Cardiac fibroblast (primary cell): ENCODE results near the gene OSBPL7.

Experiments
- DNase-seq, 2 donors: peaks; one replicate each; pipeline versions ENCODE4 v3.0.0 to v3.0.0-alpha.2; 2010; ENCODE audit warnings: low read depth in 2 of 2
- H3K4me3 ChIP-seq, 2 donors: replicated peaks in 1 of 2; 1 replicate in 1 of 2; 2 replicates in 1 of 2; pipeline ENCODE4 v1.5.1; 2011; ENCODE audit warnings: low read depth in 2 of 2, low read length in 2 of 2, mild to moderate bottlenecking in 2 of 2, moderate library complexity in 1 of 2
- TF ChIP-seq, protein P1 (sequence below): IDR thresholded peaks from one replicate; pipeline ENCODE4 v1.5.1; 2011; ENCODE audit warnings: low read depth, mild to moderate bottlenecking, low read length, inconsistent platforms

OSBPL7 gene

GRCh38 chr17:47806913-47807255, 14.7 kb downstream of the OSBPL7 start:
- H3K4me3 ChIP-seq: no peak overlapping the region
- no peak for DNase-seq
- TF ChIP-seq, protein P1, sequence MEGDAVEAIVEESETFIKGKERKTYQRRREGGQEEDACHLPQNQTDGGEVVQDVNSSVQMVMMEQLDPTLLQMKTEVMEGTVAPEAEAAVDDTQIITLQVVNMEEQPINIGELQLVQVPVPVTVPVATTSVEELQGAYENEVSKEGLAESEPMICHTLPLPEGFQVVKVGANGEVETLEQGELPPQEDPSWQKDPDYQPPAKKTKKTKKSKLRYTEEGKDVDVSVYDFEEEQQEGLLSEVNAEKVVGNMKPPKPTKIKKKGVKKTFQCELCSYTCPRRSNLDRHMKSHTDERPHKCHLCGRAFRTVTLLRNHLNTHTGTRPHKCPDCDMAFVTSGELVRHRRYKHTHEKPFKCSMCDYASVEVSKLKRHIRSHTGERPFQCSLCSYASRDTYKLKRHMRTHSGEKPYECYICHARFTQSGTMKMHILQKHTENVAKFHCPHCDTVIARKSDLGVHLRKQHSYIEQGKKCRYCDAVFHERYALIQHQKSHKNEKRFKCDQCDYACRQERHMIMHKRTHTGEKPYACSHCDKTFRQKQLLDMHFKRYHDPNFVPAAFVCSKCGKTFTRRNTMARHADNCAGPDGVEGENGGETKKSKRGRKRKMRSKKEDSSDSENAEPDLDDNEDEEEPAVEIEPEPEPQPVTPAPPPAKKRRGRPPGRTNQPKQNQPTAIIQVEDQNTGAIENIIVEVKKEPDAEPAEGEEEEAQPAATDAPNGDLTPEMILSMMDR: no peak

GRCh38 chr17:47806026-47806912, 15.3 kb downstream of the OSBPL7 start:
- no peak for DNase-seq
- TF ChIP-seq, protein P1: no peak
- no peak overlapping the region for H3K4me3 ChIP-seq

DNA sequence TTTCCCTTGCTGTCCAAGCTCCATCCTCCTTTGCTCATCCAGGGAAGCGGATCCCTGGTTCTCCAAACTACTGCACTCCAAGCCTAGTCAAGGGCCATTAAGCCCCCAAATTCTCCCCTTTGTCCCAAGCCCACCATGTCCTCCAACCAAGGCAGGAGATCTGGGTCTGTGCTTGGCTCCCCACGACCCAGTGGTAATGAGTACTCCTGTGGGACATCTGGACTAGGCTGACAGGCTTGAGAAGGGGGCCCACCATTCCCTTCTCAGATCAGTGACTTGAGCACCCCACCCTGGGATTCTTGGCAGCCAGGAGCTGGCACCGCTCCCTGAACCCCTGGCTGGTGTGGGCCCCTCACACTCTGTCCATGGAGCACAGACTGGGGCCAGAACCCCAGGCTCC, 17.1 kb downstream of the OSBPL7 start:
- no peak for DNase-seq
- H3K4me3 ChIP-seq: no peak overlapping the region

DNA sequence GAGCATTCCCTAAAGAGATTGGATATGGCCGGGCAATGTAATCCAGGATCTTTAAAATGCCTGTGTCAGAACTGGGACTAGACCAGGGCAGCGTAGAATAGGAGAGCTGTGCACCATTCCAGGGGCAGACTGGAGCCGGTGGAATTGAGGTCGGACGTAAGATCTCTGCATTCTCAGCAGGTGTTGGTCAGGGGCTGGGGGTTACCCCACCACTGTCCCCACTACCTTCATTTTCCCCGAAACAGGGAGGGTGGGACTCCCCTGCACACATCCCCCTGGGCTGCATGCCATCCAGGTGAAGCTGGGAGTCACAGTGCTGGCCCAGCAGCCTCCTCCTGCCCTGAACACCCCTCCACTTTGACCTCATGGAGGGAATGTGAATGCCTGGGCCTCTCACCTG, 17.8 kb downstream of the OSBPL7 start:
- no peak for DNase-seq
- H3K4me3 ChIP-seq: no peak overlapping the region
- TF ChIP-seq, protein P1: no peak

More for the DNA sequence above, 17.1 kb downstream of the OSBPL7 start:
- TF ChIP-seq, protein P1: no peak

DNA sequence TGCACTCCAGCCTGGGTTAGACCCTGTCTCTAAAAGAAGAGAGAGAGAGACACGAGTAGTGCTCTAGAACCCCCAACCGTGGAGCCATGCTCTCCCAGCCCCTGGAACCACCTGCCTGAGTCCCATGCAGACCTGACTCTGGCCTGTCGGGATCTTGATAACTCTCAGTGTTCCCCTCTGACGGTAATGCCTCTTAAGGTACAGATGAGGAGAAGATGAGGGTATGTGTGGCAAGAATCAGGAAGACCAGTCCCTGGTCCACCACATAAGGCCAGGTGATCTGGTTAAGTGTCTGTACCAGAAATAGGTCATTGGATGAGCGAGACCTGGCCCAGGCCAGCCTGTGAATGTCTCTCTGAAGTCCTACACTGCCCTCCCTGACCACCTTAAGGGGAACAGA, 18.4 kb downstream of the OSBPL7 start:
- TF ChIP-seq, protein P1: no peak
- DNase-seq: no peak
- no peak overlapping the region for H3K4me3 ChIP-seq

GRCh38 chr17:47802341-47803022, 19.1 kb downstream of the OSBPL7 start:
- H3K4me3 ChIP-seq: no peak overlapping the region
- peak; percentile 59 to 66 for DNase-seq
- TF ChIP-seq, protein P1: peak; percentile 58
